T-helper 1 cell treated with Interleukin-12 subunit alpha and Interleukin-12 subunit beta and Interleukin-4 antibody, amounts not matched to agents 30 μg/mL and 1 μg/mL, for 36 hours (primary cell): ENCODE measurements around the gene SUCLG1.

Experiments used
- H3K27ac Mint-ChIP-seq: one replicate; pipeline ENCODE4 v1.8.0; 2021; ENCODE audit warnings: mild to moderate bottlenecking, mixed read lengths
- H3K27me3 Mint-ChIP-seq: one replicate; pipeline ENCODE4 v1.8.0; 2021; ENCODE audit warnings: low read depth, mixed read lengths
- H3K36me3 Mint-ChIP-seq: one replicate; pipeline ENCODE4 v1.8.0; 2021; ENCODE audit warnings: low read depth, mixed read lengths
- H3K4me1 Mint-ChIP-seq: one replicate; pipeline ENCODE4 v1.8.0; 2021; ENCODE audit warnings: low read depth, mixed read lengths
- H3K4me3 Mint-ChIP-seq: one replicate; pipeline ENCODE4 v1.8.0; 2021; ENCODE audit warnings: mild to moderate bottlenecking, moderate library complexity, mixed read lengths
- H3K9me3 Mint-ChIP-seq: one replicate; pipeline ENCODE4 v1.8.0; 2021; ENCODE audit warnings: mixed read lengths

SUCLG1 gene

GRCh38 chr2:84451579-84451978, 7.5 kb downstream of the SUCLG1 start:
- Mint-ChIP-seq H3K36me3 (peaks cover 5% of the 10 kb centered on the region), H3K27ac (no peak overlapping the region), H3K27me3 (no peaks in the 10 kb centered on the region), H3K9me3 (no peaks in the 10 kb centered on the region), H3K4me3 (no peak overlapping the region), H3K4me1 (peaks cover 16% of the 10 kb centered on the region)

DNA sequence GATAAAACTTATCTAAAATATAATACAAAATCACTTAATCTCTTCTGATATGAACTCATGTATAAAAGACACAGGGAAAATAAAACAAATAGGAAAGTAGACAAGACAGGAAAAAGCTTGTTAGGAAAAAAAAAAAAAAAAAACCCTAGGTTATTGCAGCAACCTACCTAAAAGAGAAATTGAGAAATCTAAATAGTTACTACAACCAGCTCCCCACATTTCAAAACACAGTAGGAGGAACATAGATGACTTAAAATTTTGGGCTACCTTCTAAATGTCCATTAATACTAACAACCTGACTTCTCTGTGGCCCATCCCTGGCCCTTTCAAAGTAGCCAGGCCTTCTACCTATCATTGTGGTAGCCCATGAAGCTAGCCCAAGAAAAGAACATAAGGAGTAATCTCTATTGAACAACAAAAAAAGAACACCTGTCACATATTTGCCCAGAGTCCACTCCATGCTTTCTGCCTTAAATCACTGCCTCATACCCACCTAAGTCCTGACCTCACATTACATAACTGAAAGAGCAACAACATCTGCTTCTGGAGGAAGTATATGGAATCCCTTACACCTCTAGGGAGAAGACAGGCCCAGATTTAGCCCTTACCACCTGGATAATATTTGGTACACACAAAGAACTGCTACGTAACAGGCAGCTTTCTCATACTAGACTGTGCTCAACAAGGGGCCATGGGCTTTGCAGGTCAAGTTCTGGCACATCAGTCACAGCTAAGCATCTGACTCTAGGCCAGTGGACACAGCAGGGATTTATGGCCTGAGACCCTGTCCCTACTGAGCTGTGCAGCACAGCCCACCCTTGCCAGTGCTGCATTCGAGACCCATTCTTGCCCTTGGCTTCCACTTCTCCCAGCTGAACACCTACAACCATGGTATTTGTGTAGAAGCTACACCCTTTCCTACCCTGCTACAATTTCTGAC, 8.5 kb downstream of the SUCLG1 start:
- peaks cover 12% of the 10 kb centered on the region for H3K36me3 Mint-ChIP-seq
- peaks cover 12% of the 10 kb centered on the region for H3K4me1 Mint-ChIP-seq
- no peak overlapping the region for H3K27ac Mint-ChIP-seq
- no peaks in the 10 kb centered on the region for H3K9me3 Mint-ChIP-seq
- H3K4me3 Mint-ChIP-seq, result no peak overlapping the region
- H3K27me3 Mint-ChIP-seq, result no peaks in the 10 kb centered on the region

DNA sequence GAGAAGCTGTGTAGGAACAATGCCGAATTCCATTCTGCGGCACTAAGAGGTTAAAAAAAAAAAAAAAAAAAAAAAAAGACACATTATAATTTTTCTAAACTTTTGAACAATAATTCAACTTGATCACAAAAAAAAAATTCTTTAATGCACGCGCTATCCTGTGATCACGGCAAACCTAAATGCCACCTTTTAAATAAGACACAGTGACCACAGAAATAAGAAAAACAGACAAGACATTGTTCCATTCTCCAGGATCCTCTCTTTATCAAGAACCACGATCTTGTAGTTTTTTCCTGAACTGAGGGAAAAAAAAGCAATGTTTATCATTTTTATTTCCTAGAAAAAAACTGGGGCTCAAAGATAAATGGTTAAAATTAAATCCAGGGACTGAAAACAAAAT, 9.4 kb downstream of the SUCLG1 start:
- H3K27ac Mint-ChIP-seq, result no peak overlapping the region
- H3K4me3 Mint-ChIP-seq, result no peak overlapping the region
- H3K36me3 Mint-ChIP-seq, result peaks cover 18% of the 10 kb centered on the region
- H3K9me3 Mint-ChIP-seq, result no peaks in the 10 kb centered on the region
- H3K4me1 Mint-ChIP-seq, result peaks cover 12% of the 10 kb centered on the region
- no peaks in the 10 kb centered on the region for H3K27me3 Mint-ChIP-seq

DNA sequence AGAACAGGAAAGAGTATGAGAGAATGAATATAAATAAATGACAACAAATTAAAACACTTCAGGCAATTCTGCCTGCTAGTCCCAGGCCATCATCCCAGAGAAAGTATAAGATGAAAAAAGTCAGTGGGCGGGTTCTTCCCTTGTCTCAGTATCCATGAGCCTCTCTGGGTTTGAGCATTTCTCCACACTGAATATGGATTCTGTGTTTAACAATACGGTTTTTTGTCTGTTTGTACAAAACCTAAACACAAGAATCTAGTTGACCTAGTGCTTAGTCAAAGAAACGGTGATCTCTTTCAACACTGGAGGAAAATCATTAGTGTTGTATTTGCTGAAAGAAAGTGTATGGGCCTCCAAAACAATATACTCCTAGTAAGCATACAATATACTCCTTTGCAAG, 10.0 kb downstream of the SUCLG1 start:
- no peaks in the 10 kb centered on the region for H3K27me3 Mint-ChIP-seq
- no peak overlapping the region for H3K27ac Mint-ChIP-seq
- H3K36me3 Mint-ChIP-seq, result peaks cover 20% of the 10 kb centered on the region
- H3K4me3 Mint-ChIP-seq, result no peak overlapping the region
- no peaks in the 10 kb centered on the region for H3K9me3 Mint-ChIP-seq
- peaks cover 9% of the 10 kb centered on the region for H3K4me1 Mint-ChIP-seq

- Mint-ChIP-seq H3K9me3 (no peaks in the 10 kb centered on the region), H3K4me1 (peaks cover 14% of the 10 kb centered on the region), H3K4me3 (no peak overlapping the region), H3K36me3 (peaks cover 57% of the 10 kb centered on the region), H3K27me3 (no peaks in the 10 kb centered on the region), H3K27ac (no peak overlapping the region)
Observed at GRCh38 chr2:84443477-84443876, 15.6 kb downstream of the SUCLG1 start.

DNA sequence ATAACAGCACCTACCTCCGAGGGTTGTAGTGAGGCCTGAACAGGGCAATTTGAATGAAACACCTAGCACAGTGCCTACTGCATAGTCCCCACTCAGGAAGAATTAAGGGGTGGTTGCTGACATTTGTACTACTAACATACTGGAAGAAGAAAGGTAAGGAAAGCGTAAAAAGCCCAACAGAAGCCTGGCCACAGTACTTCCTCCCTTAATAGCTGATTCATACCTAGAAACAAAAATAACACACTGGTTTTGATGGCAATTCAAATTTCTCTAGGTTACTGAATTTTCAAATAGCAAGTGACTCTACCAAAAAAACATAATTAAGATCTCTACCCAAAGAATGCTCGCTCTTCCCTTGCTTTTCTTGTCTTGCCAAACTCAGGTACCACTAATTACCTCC, 16.2 kb downstream of the SUCLG1 start:
- Mint-ChIP-seq H3K36me3 (peaks cover 63% of the 10 kb centered on the region), H3K4me1 (peaks cover 20% of the 10 kb centered on the region), H3K27ac (no peak overlapping the region)

GRCh38 chr2:84441505-84441904, 17.6 kb downstream of the SUCLG1 start:
- Mint-ChIP-seq H3K4me1 (peaks cover 23% of the 10 kb centered on the region), H3K27ac (no peak overlapping the region), H3K36me3 (peaks cover 65% of the 10 kb centered on the region)

More for the DNA sequence above, 16.2 kb downstream of the SUCLG1 start:
- Mint-ChIP-seq H3K27me3 (no peaks in the 10 kb centered on the region), H3K9me3 (no peaks in the 10 kb centered on the region), H3K4me3 (no peak overlapping the region)

GRCh38 chr2:84441036-84441435, 18.0 kb downstream of the SUCLG1 start:
- Mint-ChIP-seq H3K9me3 (no peaks in the 10 kb centered on the region), H3K27ac (no peak overlapping the region), H3K4me3 (no peak overlapping the region), H3K4me1 (peaks cover 23% of the 10 kb centered on the region), H3K27me3 (no peaks in the 10 kb centered on the region), H3K36me3 (peaks cover 64% of the 10 kb centered on the region)

More at GRCh38 chr2:84441505-84441904, 17.6 kb downstream of the SUCLG1 start:
- Mint-ChIP-seq H3K4me3 (no peak overlapping the region), H3K27me3 (no peaks in the 10 kb centered on the region), H3K9me3 (no peaks in the 10 kb centered on the region)

DNA sequence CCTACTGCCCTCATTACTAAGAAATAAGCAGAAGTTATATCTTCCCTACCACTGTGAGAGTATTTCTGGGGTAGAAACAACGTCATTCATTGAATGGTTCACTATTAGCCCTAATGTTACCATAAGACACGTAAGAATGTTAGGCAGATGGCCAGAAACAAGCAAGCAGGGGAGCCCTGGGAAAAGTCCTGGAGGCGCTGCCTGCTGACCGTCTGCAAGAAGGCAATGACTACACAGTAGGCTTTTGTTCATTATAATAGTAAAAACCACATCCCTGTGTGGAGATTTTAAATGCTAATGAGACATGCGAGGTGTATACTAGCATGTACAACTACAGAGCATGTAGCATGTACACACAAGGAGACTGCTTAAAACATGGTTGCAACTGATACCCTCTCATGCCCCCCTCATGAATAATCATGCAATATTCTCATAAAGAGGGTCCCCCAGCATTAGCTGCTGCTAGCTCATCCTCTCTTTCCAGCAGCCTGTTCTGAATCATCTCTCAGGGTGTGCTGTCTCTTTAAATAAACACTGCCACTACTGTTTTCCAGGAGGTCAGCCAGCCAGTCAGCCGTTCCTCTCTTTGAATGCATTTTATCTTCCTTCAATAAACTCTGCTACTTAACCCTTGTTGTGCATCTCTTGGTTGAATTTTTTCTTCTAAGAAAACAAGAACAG, 23.6 kb downstream of the SUCLG1 start:
- no peaks in the 10 kb centered on the region for H3K9me3 Mint-ChIP-seq
- H3K27me3 Mint-ChIP-seq, result no peaks in the 10 kb centered on the region
- H3K4me1 Mint-ChIP-seq, result peaks cover 9% of the 10 kb centered on the region
- peaks cover 42% of the 10 kb centered on the region for H3K36me3 Mint-ChIP-seq
- H3K4me3 Mint-ChIP-seq, result no peak overlapping the region
- H3K27ac Mint-ChIP-seq, result no peak overlapping the region

GRCh38 chr2:84429328-84429727, 29.8 kb downstream of the SUCLG1 start:
- H3K4me3 Mint-ChIP-seq, result no peak overlapping the region
- H3K4me1 Mint-ChIP-seq, result no peaks in the 10 kb centered on the region
- no peak overlapping the region for H3K27ac Mint-ChIP-seq
- no peaks in the 10 kb centered on the region for H3K9me3 Mint-ChIP-seq
- H3K27me3 Mint-ChIP-seq, result no peaks in the 10 kb centered on the region
- peaks cover 38% of the 10 kb centered on the region for H3K36me3 Mint-ChIP-seq

DNA sequence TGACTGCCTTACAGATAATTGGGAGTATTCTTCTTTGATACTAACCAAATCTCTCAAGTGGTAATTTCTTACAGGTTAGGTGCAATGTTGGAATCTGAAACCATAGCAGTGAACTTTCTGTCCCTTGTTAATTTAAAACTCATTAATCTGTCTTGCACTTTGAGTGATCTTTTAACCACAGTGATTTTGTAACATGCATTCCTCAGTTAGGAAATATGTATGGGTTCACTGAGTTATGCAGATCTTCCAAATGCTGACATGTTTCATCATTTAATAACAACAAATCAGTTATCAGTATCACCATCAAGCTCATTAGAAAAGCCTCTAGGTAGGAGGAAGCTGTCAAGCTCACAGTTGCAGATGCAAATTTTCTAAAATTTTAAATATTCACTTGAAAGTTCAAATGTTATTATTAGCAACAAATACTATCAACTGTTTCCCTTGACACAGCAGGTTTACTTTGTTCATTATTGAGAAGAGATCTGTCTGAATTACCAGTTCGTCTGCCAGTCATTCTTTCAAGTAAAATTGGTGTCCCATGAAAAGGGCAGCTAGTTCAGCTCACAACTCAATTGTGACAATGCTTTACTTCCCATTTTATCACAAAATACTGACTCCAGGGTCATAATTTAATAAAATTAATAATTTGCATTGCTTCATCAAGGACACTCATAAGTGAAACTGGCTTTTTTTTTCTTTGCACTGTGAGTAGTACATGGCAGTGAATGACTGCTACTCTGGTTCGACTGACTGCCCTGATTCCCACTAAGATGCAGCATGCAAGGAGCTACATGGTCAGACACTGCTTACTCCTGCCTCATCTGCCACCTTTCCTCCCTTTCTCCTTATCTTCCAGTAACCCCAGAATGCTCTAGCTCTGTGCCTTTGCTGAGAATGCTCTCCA, 31.6 kb downstream of the SUCLG1 start:
- Mint-ChIP-seq H3K4me3 (no peak overlapping the region), H3K4me1 (no peaks in the 10 kb centered on the region), H3K27ac (no peak overlapping the region), H3K36me3 (peaks cover 43% of the 10 kb centered on the region), H3K27me3 (no peaks in the 10 kb centered on the region), H3K9me3 (no peaks in the 10 kb centered on the region)

DNA sequence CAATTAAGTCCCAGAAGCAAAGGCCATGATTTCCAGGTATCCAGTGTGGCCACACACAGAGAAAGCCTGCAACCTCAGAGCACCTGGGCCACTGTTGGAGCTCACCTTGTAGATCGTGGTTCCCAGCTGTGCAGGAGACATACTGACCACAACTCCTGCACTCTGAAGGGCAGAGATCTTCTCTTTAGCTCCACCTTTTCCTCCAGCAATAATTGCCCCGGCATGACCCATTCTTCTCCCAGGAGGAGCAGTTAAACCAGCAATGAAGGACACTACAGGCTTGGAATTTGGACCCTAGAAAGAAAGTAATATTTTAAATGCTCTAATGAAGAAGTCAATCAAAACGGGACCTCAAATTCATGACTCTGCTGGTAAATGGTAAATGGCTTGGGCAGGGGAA, 33.8 kb downstream of the SUCLG1 start:
- Mint-ChIP-seq H3K27ac (no peak overlapping the region), H3K27me3 (no peaks in the 10 kb centered on the region), H3K4me1 (no peaks in the 10 kb centered on the region), H3K9me3 (no peaks in the 10 kb centered on the region), H3K4me3 (no peak overlapping the region), H3K36me3 (peaks cover 33% of the 10 kb centered on the region)

GRCh38 chr2:84424152-84424551, 34.9 kb downstream of the SUCLG1 start:
- Mint-ChIP-seq H3K27ac (no peak overlapping the region), H3K27me3 (no peaks in the 10 kb centered on the region), H3K4me1 (no peaks in the 10 kb centered on the region), H3K9me3 (no peaks in the 10 kb centered on the region), H3K36me3 (peaks cover 25% of the 10 kb centered on the region), H3K4me3 (no peak overlapping the region)

GRCh38 chr2:84421791-84422190, 37.3 kb downstream of the SUCLG1 start:
- Mint-ChIP-seq H3K27me3 (no peaks in the 10 kb centered on the region), H3K4me1 (peaks cover 4% of the 10 kb centered on the region), H3K36me3 (peaks cover 16% of the 10 kb centered on the region), H3K9me3 (no peaks in the 10 kb centered on the region), H3K4me3 (no peak overlapping the region), H3K27ac (no peak overlapping the region)
